Activated T-cell treated with anti-CD3 and anti-CD28 coated beads for 4 hours (primary cell): ENCODE measurements around the gene XYLT1.

Source experiments
- DNase-seq: peaks from one replicate; pipeline ENCODE4 v3.0.0-alpha.2; 2020

The XYLT1 gene

GRCh38 chr16:17302214-17302613 is 168.5 kb downstream of the XYLT1 start:
- no peak for DNase-seq

GRCh38 chr16:17301593-17302135 is 169.1 kb downstream of the XYLT1 start:
- no peak for DNase-seq

- DNase-seq = no peak
Measured at GRCh38 chr16:17301184-17301583, 169.6 kb downstream of the XYLT1 start.

GRCh38 chr16:17299790-17300189 is 171.0 kb downstream of the XYLT1 start:
- no peak for DNase-seq

GRCh38 chr16:17298238-17298637 is 172.5 kb downstream of the XYLT1 start:
- no peak for DNase-seq

- DNase-seq = no peak
Measured at GRCh38 chr16:17296431-17296830, 174.3 kb downstream of the XYLT1 start.

- no peak for DNase-seq
Measured at GRCh38 chr16:17295948-17296347, 174.8 kb downstream of the XYLT1 start.

GRCh38 chr16:17294856-17295255 is 175.9 kb downstream of the XYLT1 start:
- DNase-seq = no peak

- DNase-seq = no peak
Measured at GRCh38 chr16:17293813-17294558, 176.8 kb downstream of the XYLT1 start.

GRCh38 chr16:17291289-17291688 is 179.5 kb downstream of the XYLT1 start:
- no peak for DNase-seq

- DNase-seq = no peak
Measured at GRCh38 chr16:17289674-17290635, 180.8 kb downstream of the XYLT1 start.

GRCh38 chr16:17289050-17289449 is 181.7 kb downstream of the XYLT1 start:
- no peak for DNase-seq

GRCh38 chr16:17287166-17287800 is 183.5 kb downstream of the XYLT1 start:
- DNase-seq = no peak

- DNase-seq = no peak
Measured at GRCh38 chr16:17286443-17286842, 184.3 kb downstream of the XYLT1 start.

GRCh38 chr16:17283016-17283415 is 187.7 kb downstream of the XYLT1 start:
- DNase-seq = no peak

GRCh38 chr16:17282247-17282646 is 188.5 kb downstream of the XYLT1 start:
- DNase-seq = no peak

GRCh38 chr16:17281052-17281451 is 189.7 kb downstream of the XYLT1 start:
- no peak for DNase-seq

- DNase-seq = no peak
Measured at GRCh38 chr16:17278988-17279387, 191.8 kb downstream of the XYLT1 start.

- DNase-seq = no peak
Measured at GRCh38 chr16:17277981-17278381, 192.8 kb downstream of the XYLT1 start.

- no peak for DNase-seq
Measured at GRCh38 chr16:17276610-17277009, 194.2 kb downstream of the XYLT1 start.

- no peak for DNase-seq
Measured at GRCh38 chr16:17276010-17276530, 194.7 kb downstream of the XYLT1 start.

GRCh38 chr16:17275076-17276009 is 195.4 kb downstream of the XYLT1 start:
- DNase-seq = no peak
